ENCODE results near the gene TBXA2R.
A peak's percentile ranks its signal among the peaks of the same experiment; 100 is the strongest.
"Not testable (repeated sequence)": the region's sequence is repeated elsewhere in the genome, so short reads cannot be mapped to it uniquely, and the experiment has no call there.

The TBXA2R gene

GRCh38 chr19:3577723-3578344 is 28.8 kb downstream of the TBXA2R start:
- DNase-seq (ENCODE audit: low read depth), result no peak

DNA sequence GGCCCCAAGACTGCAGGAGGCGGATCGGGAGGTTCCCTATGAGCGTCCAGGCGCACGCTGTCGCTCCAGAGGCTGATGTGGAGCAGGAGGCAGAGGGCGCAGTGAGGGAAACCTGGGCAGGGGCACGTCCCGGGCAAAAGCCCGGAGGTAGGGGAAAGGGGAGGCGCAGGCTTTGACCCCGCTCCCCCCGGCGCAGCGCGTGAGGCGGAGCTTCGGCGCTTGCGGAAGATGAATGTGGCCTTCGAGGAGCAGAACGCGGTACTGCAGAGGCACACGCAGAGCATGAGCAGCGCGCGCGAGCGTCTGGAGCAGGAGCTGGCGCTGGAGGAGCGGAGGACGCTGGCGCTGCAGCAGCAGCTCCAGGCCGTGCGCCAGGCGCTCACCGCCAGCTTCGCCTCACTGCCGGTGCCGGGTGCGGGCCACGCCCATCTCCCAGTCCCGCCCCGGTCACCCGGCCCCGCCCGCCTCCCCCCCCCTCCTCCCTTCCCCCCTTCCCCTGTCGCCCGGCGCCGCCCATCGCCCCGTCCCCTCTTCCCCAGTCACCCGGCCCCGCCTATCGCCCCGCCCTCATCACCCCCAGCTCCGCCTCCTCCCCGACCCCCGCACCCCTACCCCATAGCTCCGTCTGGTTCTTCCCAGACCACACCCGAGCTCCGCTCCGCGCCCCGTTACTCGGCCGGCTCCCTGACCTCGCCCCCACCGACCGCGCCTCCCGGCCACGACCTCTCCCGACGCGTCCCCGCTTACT is 29.8 kb downstream of the TBXA2R start:
- no peak for DNase-seq (ENCODE audit: low read depth)

DNA sequence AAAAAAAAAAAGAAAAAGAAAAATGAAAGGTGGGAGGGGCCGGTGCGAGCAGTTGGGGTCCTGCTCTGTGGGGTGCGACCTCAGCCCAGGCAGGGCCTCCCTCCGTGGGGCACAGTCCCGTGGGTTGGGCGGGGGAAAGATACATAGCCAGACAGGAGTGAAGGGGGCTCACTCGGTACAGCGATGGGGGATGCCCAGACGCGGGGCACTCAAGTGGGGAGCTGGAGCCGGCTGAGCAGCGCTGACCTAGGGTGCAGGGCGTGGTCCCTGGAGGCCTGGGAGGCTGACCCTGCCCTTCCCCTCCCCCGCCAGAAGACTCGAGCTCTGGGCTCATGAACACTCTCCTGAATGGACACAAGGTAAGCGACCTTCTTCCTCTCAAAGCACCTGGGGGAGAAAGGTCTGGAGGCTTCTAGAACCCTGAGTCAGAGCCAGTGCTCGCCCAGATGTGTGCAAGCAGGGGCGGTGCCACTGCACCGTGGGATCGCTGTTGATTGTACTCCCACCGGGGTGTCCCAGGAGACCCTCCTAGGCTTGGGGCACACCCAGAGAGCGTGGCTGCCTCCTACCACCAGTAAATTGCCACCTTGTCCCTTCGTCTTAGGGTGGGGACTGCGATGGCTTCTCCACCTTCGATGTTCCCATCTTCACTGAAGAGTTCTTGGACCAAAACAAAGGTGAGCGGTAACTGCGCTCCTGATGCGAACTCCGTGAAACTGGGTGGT is 30.6 kb downstream of the TBXA2R start:
- no peak for DNase-seq (ENCODE audit: low read depth)

DNA sequence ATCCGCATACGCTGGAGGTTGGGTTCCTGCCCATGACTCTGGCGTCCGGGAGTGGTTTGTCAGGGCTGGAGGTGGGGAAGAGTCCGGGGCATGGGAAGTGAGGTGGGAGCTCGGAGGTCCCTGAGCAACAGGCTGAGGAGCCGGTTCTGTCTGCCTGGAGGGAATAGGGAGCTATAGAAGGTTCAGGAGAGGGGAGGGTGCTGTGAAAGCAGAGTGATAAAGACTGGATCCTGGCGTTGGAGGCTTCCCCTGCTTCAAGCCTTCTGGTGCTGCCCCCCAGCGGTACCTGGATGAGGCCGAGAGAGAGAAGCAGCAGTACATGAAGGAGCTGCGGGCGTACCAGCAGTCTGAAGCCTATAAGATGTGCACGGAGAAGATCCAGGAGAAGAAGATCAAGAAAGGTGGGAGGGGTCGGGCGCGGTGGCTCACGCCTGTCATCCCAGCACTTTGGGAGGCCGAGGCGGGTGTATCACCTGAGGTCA is 31.4 kb downstream of the TBXA2R start:
- DNase-seq (ENCODE audit: low read depth), result no peak

GRCh38 chr19:3573858-3574637 is 32.6 kb downstream of the TBXA2R start:
- DNase-seq (ENCODE audit: low read depth), result peak; percentile 49

- DNase-seq (ENCODE audit: low read depth), result no peak
These were observed 33.4 kb downstream of the TBXA2R start for GRCh38 chr19:3573162-3573857.

GRCh38 chr19:3572855-3573161 is 33.9 kb downstream of the TBXA2R start, which contains the start of gene HMG20B:
TSS of gene HMG20B (plus strand) at chr19:3572944. CDS start at chr19:3573310, 366 bp downstream.
- no peak for DNase-seq (ENCODE audit: low read depth)

- peak; percentile 99 for DNase-seq (ENCODE audit: low read depth)
These were observed 34.4 kb downstream of the TBXA2R start for GRCh38 chr19:3572132-3572854.

GRCh38 chr19:3570606-3571011 is 36.1 kb downstream of the TBXA2R start:
- no peak for DNase-seq (ENCODE audit: low read depth)

- DNase-seq (ENCODE audit: low read depth), result not testable (repeated sequence)
These were observed 36.6 kb downstream of the TBXA2R start for GRCh38 chr19:3570042-3570441.

GRCh38 chr19:3565139-3565538 is 41.5 kb downstream of the TBXA2R start:
- DNase-seq (ENCODE audit: low read depth), result no peak

GRCh38 chr19:3563709-3564524 is 42.8 kb downstream of the TBXA2R start:
- DNase-seq (ENCODE audit: low read depth), result no peak

DNA sequence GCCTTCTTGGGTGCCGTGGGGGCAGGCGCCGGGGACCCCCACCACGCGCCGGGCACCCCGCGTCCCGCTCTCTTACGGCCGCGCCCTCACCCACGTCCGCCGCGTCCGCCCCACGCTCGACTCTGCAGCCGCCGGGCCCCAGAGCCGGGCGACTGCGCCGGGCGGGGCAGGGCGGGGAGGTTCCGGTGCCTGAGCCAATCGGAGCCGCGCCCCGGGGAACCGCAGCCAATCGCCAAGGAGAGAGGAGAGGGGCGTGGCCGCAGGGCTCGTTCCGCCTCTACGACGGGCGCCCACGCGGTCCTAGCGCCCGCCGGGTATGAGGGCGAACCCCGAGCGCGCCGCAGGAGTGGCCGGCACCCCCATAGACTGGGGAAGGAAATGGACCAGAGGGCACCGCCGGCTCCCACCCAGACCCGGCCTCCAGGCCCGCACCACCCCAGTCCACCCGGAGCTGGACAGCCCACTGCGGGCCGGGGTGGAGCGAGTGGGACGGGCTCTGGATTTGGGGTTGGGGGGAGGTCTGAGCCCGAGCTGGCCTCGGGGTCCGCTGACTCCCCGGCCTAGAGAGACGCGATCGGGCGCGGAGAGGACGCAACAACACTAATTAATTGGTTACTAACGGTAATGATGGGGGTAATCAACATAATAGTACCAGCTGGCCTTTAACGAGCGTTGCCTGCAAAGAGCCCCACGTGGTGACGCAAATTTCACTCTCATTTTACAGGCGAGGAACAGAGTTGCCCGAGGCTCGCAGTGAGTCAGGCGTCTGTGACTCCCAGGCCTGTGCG is 49.0 kb downstream of the TBXA2R start, which contains the start of gene MFSD12:
TSS of gene MFSD12 (minus strand) at position 126 of the 788 bp plus-strand sequence. CDS start 183 bp downstream, outside the sequence.
- peak; percentile 93 for DNase-seq (ENCODE audit: low read depth)

DNA sequence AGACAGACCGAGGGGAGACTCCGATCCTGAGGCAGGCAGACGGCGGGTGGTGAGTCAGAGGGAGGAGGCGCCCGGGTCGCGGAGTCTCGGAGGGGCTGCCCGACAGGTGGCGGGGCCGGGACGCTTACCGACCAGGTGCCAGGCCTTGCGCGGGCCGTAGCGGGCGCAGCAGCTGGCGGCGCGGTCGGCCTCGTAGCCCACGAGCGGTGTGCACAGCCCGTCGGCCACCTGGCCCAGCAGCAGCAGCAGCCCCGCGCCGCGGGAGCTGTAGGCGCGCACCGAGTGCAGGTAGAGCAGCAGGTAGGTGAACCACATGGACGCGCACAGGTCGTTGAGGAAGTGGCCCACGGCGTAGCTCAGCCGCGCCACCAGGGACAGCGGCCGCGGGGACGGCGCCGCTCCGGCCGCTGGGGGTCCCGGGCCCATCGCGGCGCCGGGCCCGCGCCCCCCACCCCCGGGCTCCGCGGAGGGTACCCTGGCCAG is 49.7 kb downstream of the TBXA2R start:
- peak; percentile 55 for DNase-seq (ENCODE audit: low read depth)

DNA sequence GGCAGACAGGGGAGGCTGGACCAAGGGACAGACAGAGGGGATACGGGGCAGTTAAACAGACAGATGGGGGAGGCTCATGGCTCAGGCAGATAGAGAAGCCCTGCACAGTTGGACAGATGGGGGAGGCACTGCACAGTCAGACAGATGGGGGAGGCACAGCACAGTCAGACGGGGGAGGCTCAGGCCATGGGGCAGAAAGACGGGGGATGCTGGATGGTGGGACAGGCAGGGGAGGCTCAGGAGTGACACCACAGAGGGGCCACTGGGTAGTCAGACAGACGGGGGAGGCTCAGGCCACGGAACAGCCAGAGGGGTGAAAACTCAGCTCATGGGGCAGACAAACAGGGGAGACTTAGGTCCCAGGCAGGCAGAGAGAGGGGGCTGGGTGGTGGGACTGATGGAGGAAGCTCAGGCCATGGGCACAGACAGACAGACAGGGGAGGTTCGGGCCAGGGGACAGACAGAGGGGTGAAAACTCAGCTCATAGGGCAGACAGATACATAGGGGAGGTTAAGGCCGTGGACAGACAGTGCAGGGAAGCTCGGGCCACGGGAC is 50.2 kb downstream of the TBXA2R start:
- DNase-seq (ENCODE audit: low read depth), result no peak

DNA sequence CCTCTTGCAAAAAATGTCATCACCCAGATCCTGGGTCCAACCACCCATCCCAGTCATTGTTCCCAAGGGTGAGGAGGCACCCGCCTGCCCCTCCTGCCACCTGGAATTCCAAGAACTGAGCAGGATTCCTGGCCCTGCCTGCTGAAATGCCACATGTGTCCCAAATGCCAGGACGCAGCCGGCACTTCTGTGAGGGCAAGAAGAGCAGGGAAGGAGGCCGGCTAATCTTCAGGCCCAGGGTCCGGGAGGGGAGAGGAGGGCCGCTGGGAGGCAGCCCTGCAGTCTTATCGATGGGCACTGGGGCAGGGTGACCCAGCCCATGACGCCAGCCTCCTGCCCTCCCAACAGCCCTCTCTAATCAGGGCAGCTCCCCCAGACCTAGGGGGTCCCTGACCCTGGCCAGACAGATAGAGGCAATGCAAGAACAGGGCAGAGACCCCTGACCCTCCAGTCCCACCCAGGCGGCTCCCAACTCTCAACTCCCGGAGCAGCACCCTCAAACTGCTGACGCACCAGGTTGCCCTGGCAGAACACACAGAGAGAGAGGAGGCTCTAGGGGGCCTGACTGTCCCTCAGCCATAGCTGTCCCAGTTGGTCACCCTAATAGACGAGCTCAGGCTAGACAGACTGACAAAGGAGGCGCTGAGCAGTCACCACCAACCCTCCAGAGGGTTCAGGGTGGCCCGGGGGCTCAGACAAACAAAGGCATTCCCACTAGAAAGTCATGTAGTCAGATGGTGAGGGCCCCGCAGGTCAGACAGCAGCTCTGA is 50.8 kb downstream of the TBXA2R start:
- no peak for DNase-seq (ENCODE audit: low read depth)

DNA sequence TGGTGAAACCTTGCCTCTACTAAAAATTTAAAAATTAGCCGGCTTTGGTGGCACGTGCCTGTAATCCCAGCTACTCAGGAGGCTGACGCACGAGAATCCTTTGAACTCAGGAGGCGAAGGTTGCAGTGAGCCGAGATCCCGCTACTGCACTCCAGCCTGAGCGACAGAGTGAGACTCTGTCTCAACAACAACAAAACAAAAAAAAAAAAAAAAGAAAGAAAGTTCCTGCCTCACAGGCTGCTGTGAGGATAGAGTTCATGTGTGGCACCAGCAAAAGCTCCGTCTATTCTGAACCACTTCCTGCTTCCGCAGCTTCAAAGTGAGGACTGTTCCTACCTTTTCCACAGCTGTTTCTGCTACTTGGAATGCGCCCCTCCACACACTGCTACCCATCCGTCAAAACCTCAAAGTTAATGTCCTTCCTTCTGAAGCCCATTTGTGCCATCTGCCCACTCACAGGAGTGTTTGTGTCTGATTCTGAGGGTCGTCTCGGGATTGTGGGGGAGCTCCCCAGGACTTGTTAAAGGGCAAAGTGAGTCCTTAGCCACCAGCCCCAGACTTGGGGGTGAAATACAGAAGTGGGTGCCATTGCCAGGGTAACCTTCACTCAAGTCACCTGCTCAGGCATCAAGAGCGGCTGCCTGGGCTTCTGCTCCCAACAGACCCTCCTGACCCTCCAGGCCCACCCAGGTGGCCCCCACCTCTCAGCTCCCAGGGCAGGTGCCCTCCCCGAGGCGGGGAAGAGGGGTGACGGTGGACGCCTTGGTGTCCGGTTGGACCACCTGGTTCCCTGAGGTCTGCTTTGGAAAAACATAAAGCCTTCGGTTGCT is 52.2 kb downstream of the TBXA2R start:
- peak; percentile 34 for DNase-seq (ENCODE audit: low read depth)
